PC-3 (cell line): ENCODE data around the gene CRYZL1. TPM values are rescaled to one million over a fixed set of nuclear protein-coding genes. Genes with fewer than 3 reads are reported as not detected.

Experiments used
- ATAC-seq: fragments of 200-7000 bp; cut with Tn5 transposase; 2 replicates; pipeline ENCODE4 v1.9.1; 2020; ENCODE audit warnings: mild to moderate bottlenecking, moderate library complexity
- BruUV-seq: library from RNA; stranded (reverse); fragments of 400-500 nt; replicated peaks from 2 replicates; lab custom pipeline; 2021; lab: Mats Ljungman, UMichigan
- CTCF ChIA-PET: fragments of 300-600 bp; sonication (Branson Sonifier 250); formaldehyde crosslinking; loops from one replicate; lab custom pipeline; 2022; ENCODE audit warnings: antibody characterized with exemption; lab: Charles Lee
- POLR2A ChIA-PET: fragments of 300-600 bp; sonication (Branson Sonifier 250); formaldehyde crosslinking; loops from one replicate; lab custom pipeline; 2022; ENCODE audit warnings: antibody characterized with exemption; ENCODE audit not compliant: unreplicated experiment; lab: Charles Lee
- DNase-seq: peaks from one replicate; pipeline ENCODE4 v3.0.0-alpha.2; 2015
- H2AFZ ChIP-seq: fragments of 300-600 bp; sonication (generic); 2 replicates; pipeline ENCODE4 v1.6.0; 2016; ENCODE audit warnings: antibody characterized with exemption, low read length
- H3F3A ChIP-seq: fragments of 300-600 bp; sonication (generic); one replicate; pipeline ENCODE4 v1.6.0; 2017; ENCODE audit warnings: antibody characterized with exemption, low read length, control low read depth, mild to moderate bottlenecking; ENCODE audit not compliant: unreplicated experiment
- H3K27ac ChIP-seq: fragments of 300-600 bp; sonication (generic); 2 replicates; pipeline ENCODE4 v1.5.1; 2016; ENCODE audit warnings: mild to moderate bottlenecking, low read length
- H3K27me3 ChIP-seq: fragments of 300-600 bp; sonication (generic); 2 replicates; pipeline ENCODE4 v1.6.1; 2016; ENCODE audit warnings: low read length, mixed read lengths
- H3K36me3 ChIP-seq: fragments of 300-600 bp; sonication (generic); 2 replicates; pipeline ENCODE4 v1.6.1; 2016; ENCODE audit warnings: low read depth, mixed run types, low read length, mixed read lengths
- H3K4me1 ChIP-seq: fragments of 300-600 bp; sonication (generic); 2 replicates; pipeline ENCODE4 v1.5.1; 2016; ENCODE audit warnings: low read length; ENCODE audit not compliant: insufficient read depth
- H3K4me2 ChIP-seq: fragments of 300-600 bp; sonication (generic); 2 replicates; pipeline ENCODE4 v1.6.0; 2016; ENCODE audit warnings: low read length
- H3K4me3 ChIP-seq: fragments of 300-600 bp; sonication (generic); 2 replicates; pipeline ENCODE4 v1.5.1; 2016; ENCODE audit warnings: mild to moderate bottlenecking, low read length, mixed read lengths
- H3K79me2 ChIP-seq: fragments of 300-600 bp; sonication (generic); 2 replicates; pipeline ENCODE4 v1.6.1; 2017; ENCODE audit warnings: low read length, mixed read lengths
- H3K9ac ChIP-seq: fragments of 300-600 bp; sonication (generic); 2 replicates; pipeline ENCODE4 v1.6.0; 2016; ENCODE audit warnings: mild to moderate bottlenecking, low read length
- H3K9me2 ChIP-seq: fragments of 300-600 bp; sonication (generic); replicated peaks from 2 replicates; pipeline ENCODE4 v1.6.1; 2016; ENCODE audit warnings: mixed run types, low read length, mixed read lengths
- H3K9me3 ChIP-seq: fragments of 300-600 bp; sonication (generic); 2 replicates; pipeline ENCODE4 v1.6.1; 2016; ENCODE audit warnings: low read length, mixed read lengths
- H4K20me1 ChIP-seq: fragments of 300-600 bp; sonication (generic); 2 replicates; pipeline ENCODE4 v1.6.1; 2016; ENCODE audit warnings: low read length, mixed read lengths
- CTCF ChIP-seq: fragments of 300-600 bp; sonication (generic); conservative IDR thresholded peaks from 2 replicates; pipeline ENCODE4 v1.5.1; 2017; ENCODE audit warnings: antibody characterized with exemption, low read depth, mild to moderate bottlenecking, low read length
- EZH2 ChIP-seq: fragments of 300-600 bp; sonication (generic); IDR thresholded peaks from one replicate; pipeline ENCODE4 v1.6.1; 2017; ENCODE audit warnings: antibody characterized with exemption, mild to moderate bottlenecking, low read length; ENCODE audit not compliant: unreplicated experiment
- EZH2phosphoT487 ChIP-seq: fragments of 300-600 bp; sonication (generic); IDR thresholded peaks from 2 replicates; pipeline ENCODE4 v1.6.1; 2018; ENCODE audit warnings: mild to moderate bottlenecking, antibody characterized with exemption, low read length, borderline replicate concordance
- intact Hi-C: fragments of 100-400 bp; cut with micrococcal nuclease; formaldehyde crosslinking; loops from 2 replicates; pipeline ENCODE4 v1.9.0; 2023
- total RNA-seq: library from RNA; depleted of rRNA; stranded (reverse); fragments of >200 nt; gene quantifications from 2 replicates; pipeline ENCODE4 v1.2.3, GENCODE V29; 2014

The CRYZL1 gene
- total RNA-seq, 1 experiment from 2014 or later, result 12.4 TPM

- Histone ChIP-seq H3K9me3 (no peaks in the 10 kb centered on the region), H3K36me3 (peaks cover 5% of the 10 kb centered on the region), H3K4me3 (no peak overlapping the region), H3K27ac (no peak overlapping the region), H3K9ac (no peak overlapping the region), H3K4me2 (no peak overlapping the region), H4K20me1 (no peaks in the 10 kb centered on the region), H3K4me1 (peaks cover 20% of the 10 kb centered on the region), H2AFZ (no peak overlapping the region), H3K27me3 (no peaks in the 10 kb centered on the region), H3F3A (no peaks in the 10 kb centered on the region), H3K9me2 (no peaks in the 10 kb centered on the region), H3K79me2 (peaks cover 80% of the 10 kb centered on the region)
- no peak for TF ChIP-seq CTCF
- TF ChIP-seq EZH2phosphoT487, result no peak
- no peak for TF ChIP-seq EZH2
- no peak for DNase-seq
- ChIA-PET CTCF (no interaction called here), POLR2A (no interaction called here)
- no peak for ATAC-seq
- no TSS peak for BruUV-seq
- intact Hi-C loops, result no loop called here
Measured at GRCh38 chr21:33654412-33654811, 12.9 kb upstream of the CRYZL1 start.

- DNase-seq (no peak), ATAC-seq (no peak)
- Histone ChIP-seq H3K79me2 (peaks cover 81% of the 10 kb centered on the region), H3K27me3 (no peaks in the 10 kb centered on the region), H2AFZ (no peak overlapping the region), H3F3A (no peaks in the 10 kb centered on the region), H3K4me3 (no peak overlapping the region), H3K27ac (no peak overlapping the region), H3K4me2 (no peak overlapping the region), H3K9ac (no peak overlapping the region), H3K36me3 (no peaks in the 10 kb centered on the region), H3K4me1 (peaks cover 16% of the 10 kb centered on the region), H4K20me1 (no peaks in the 10 kb centered on the region), H3K9me2 (no peaks in the 10 kb centered on the region), H3K9me3 (no peaks in the 10 kb centered on the region)
- intact Hi-C loops, result no loop called here
- TF ChIP-seq CTCF (no peak), EZH2 (no peak), EZH2phosphoT487 (no peak)
- ChIA-PET POLR2A (no interaction called here), CTCF (no interaction called here)
- BruUV-seq, result no TSS peak
Measured at GRCh38 chr21:33651965-33652680, 10.6 kb upstream of the CRYZL1 start.

- DNase-seq, result no peak
Measured at GRCh38 chr21:33650929-33651509, 9.5 kb upstream of the CRYZL1 start.

More at GRCh38 chr21:33650929-33651509, 9.5 kb upstream of the CRYZL1 start:
- POLR2A ChIA-PET, result no interaction called here
- intact Hi-C loops, result no loop called here
- Histone ChIP-seq H3K4me2 (no peak overlapping the region), H3F3A (no peaks in the 10 kb centered on the region), H3K27ac (no peak overlapping the region), H3K27me3 (no peaks in the 10 kb centered on the region), H4K20me1 (no peaks in the 10 kb centered on the region), H3K4me3 (no peak overlapping the region), H3K9me2 (no peaks in the 10 kb centered on the region), H2AFZ (no peak overlapping the region), H3K4me1 (peaks cover 11% of the 10 kb centered on the region), H3K79me2 (peaks cover 85% of the 10 kb centered on the region), H3K36me3 (no peaks in the 10 kb centered on the region), H3K9ac (no peak overlapping the region), H3K9me3 (no peaks in the 10 kb centered on the region)
- TF ChIP-seq CTCF, result no peak
- no peak for TF ChIP-seq EZH2phosphoT487
- no peak for TF ChIP-seq EZH2
- CTCF ChIA-PET, result no interaction called here
- BruUV-seq, result no TSS peak
- no peak for ATAC-seq
